DND-41 (cell line): ENCODE results near the gene KIAA1671.

ENCODE experiments used
- ATAC-seq: fragments of 200-7000 bp; cut with Tn5 transposase; 3 replicates; pipeline ENCODE4 v1.9.1; 2021; ENCODE audit warnings: low read depth; ENCODE audit not compliant: insufficient read depth
- DNase-seq: peaks from one replicate; pipeline ENCODE4 v3.0.0-alpha.2; 2020
- H2AFZ ChIP-seq: 2 replicates; pipeline ENCODE4 v1.6.0; 2012; ENCODE audit warnings: low read depth, low read length
- H3K27ac ChIP-seq: 2 replicates; pipeline ENCODE4 v1.5.1; 2012; ENCODE audit warnings: low read length, inconsistent platforms
- H3K27me3 ChIP-seq: fragments of 200-600 bp; sonication (generic); 2 replicates; pipeline ENCODE4 v1.6.0; 2012; ENCODE audit warnings: low read length, mild to moderate bottlenecking, inconsistent platforms; ENCODE audit not compliant: insufficient read depth, poor library complexity
- H3K36me3 ChIP-seq: 2 replicates; pipeline ENCODE4 v1.5.1; 2012; ENCODE audit warnings: low read length, inconsistent platforms; ENCODE audit not compliant: insufficient read depth
- H3K4me1 ChIP-seq: 2 replicates; pipeline ENCODE4 v1.5.1; 2012; ENCODE audit warnings: mild to moderate bottlenecking, low read length; ENCODE audit not compliant: insufficient read depth
- H3K4me2 ChIP-seq: 2 replicates; pipeline ENCODE4 v1.6.0; 2012; ENCODE audit warnings: mild to moderate bottlenecking, moderate library complexity, low read length, inconsistent platforms; ENCODE audit not compliant: insufficient read depth
- H3K4me3 ChIP-seq, 2 experiments: fragments of 200-600 bp in 1 of 2; shearing (Covaris generic) in 1 of 2; 2 replicates each; pipeline ENCODE4 v1.5.1; 2012 to 2016; ENCODE audit warnings: inconsistent platforms in 2 of 2, low read length in 2 of 2, mild to moderate bottlenecking in 2 of 2, low read depth in 1 of 2, moderate library complexity in 1 of 2
- H3K79me2 ChIP-seq: 2 replicates; pipeline ENCODE4 v1.6.0; 2012; ENCODE audit warnings: low read length, inconsistent platforms; ENCODE audit not compliant: insufficient read depth
- H3K9ac ChIP-seq: 2 replicates; pipeline ENCODE4 v1.6.0; 2012; ENCODE audit warnings: low read depth, mild to moderate bottlenecking, inconsistent platforms, low read length, moderate library complexity
- H3K9me3 ChIP-seq: 2 replicates; pipeline ENCODE4 v1.5.1; 2012; ENCODE audit warnings: low read length, moderate library complexity, mild to moderate bottlenecking, inconsistent platforms; ENCODE audit not compliant: insufficient read depth, severe bottlenecking
- H4K20me1 ChIP-seq: 2 replicates; pipeline ENCODE4 v1.6.0; 2012; ENCODE audit warnings: low read length; ENCODE audit not compliant: insufficient read depth
- EZH2 ChIP-seq: IDR thresholded peaks from 3 replicates; pipeline ENCODE4 v1.6.1; 2012; ENCODE audit warnings: borderline replicate concordance, low read depth, mild to moderate bottlenecking, moderate library complexity, low read length, inconsistent platforms; ENCODE audit not compliant: severe bottlenecking
- TF ChIP-seq, protein P1 (sequence below): IDR thresholded peaks from 2 replicates; pipeline ENCODE4 v1.5.1; 2012; ENCODE audit warnings: borderline replicate concordance, low read length, moderate library complexity, mild to moderate bottlenecking; ENCODE audit not compliant: poor library complexity, severe bottlenecking; ENCODE audit errors: extremely low read depth

The KIAA1671 gene

GRCh38 chr22:25002241-25002985, 49.9 kb downstream of the KIAA1671 start:
- H3K9me3 ChIP-seq, result no peaks in the 10 kb centered on the region
- H2AFZ ChIP-seq, result no peak overlapping the region
- H3K4me3 ChIP-seq, result no peak overlapping the region
- TF ChIP-seq, protein P1, sequence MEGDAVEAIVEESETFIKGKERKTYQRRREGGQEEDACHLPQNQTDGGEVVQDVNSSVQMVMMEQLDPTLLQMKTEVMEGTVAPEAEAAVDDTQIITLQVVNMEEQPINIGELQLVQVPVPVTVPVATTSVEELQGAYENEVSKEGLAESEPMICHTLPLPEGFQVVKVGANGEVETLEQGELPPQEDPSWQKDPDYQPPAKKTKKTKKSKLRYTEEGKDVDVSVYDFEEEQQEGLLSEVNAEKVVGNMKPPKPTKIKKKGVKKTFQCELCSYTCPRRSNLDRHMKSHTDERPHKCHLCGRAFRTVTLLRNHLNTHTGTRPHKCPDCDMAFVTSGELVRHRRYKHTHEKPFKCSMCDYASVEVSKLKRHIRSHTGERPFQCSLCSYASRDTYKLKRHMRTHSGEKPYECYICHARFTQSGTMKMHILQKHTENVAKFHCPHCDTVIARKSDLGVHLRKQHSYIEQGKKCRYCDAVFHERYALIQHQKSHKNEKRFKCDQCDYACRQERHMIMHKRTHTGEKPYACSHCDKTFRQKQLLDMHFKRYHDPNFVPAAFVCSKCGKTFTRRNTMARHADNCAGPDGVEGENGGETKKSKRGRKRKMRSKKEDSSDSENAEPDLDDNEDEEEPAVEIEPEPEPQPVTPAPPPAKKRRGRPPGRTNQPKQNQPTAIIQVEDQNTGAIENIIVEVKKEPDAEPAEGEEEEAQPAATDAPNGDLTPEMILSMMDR, result no peak
- no peak for TF ChIP-seq EZH2
- no peaks in the 10 kb centered on the region for H3K79me2 ChIP-seq
- H3K4me1 ChIP-seq, result peaks cover 7% of the 10 kb centered on the region
- no peak overlapping the region for H3K27ac ChIP-seq
- H3K4me2 ChIP-seq, result no peak overlapping the region
- peak; percentile 76 for ATAC-seq
- DNase-seq, result peak; percentile 21
- H3K36me3 ChIP-seq, result no peaks in the 10 kb centered on the region
- H3K9ac ChIP-seq, result no peak overlapping the region
- H3K27me3 ChIP-seq, result no peaks in the 10 kb centered on the region
- no peaks in the 10 kb centered on the region for H4K20me1 ChIP-seq

DNA sequence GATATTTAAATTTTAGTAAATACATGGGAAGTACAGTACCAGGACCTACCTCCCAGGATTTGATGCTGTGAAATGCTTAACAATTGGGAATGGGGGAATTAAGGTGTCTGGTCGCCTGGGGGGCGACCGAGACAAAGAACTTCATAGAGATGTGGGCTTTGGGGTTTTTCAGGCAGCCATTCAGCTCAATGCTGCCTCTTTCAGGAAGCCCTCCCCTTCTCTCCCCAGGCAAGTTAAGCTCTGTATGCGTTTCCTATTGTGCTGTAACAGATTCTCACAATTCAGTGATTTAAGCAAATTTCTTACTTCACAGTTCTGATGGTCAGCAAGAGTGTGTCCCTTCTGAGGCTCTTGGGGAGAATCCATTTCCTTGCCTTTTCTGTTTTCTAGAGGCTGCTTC, 53.8 kb downstream of the KIAA1671 start:
- Histone ChIP-seq H3K4me2 (no peak overlapping the region), H3K27ac (no peak overlapping the region), H4K20me1 (no peaks in the 10 kb centered on the region), H3K4me3 (no peak overlapping the region), H3K4me1 (peaks cover 7% of the 10 kb centered on the region), H3K79me2 (no peaks in the 10 kb centered on the region), H3K9me3 (no peaks in the 10 kb centered on the region), H3K9ac (no peak overlapping the region), H3K36me3 (no peaks in the 10 kb centered on the region), H3K27me3 (no peaks in the 10 kb centered on the region), H2AFZ (no peak overlapping the region)
- ATAC-seq, result no peak
- DNase-seq, result no peak
- TF ChIP-seq, protein P1, result no peak
- no peak for TF ChIP-seq EZH2

- DNase-seq, result no peak
- TF ChIP-seq, protein P1, result no peak
- TF ChIP-seq EZH2, result no peak
Measured at GRCh38 chr22:25007444-25008106, 55.1 kb downstream of the KIAA1671 start.

More at GRCh38 chr22:25007444-25008106, 55.1 kb downstream of the KIAA1671 start:
- Histone ChIP-seq H3K27me3 (no peaks in the 10 kb centered on the region), H3K9me3 (no peaks in the 10 kb centered on the region), H3K4me2 (no peak overlapping the region), H3K4me1 (no peaks in the 10 kb centered on the region), H4K20me1 (no peaks in the 10 kb centered on the region), H3K9ac (no peak overlapping the region), H3K79me2 (no peaks in the 10 kb centered on the region), H3K27ac (no peak overlapping the region), H2AFZ (no peak overlapping the region), H3K36me3 (no peaks in the 10 kb centered on the region), H3K4me3 (no peak overlapping the region)
- ATAC-seq, result no peak
